MCF 10A (cell line): ENCODE measurements around the gene CTRL. TPM values are rescaled to one million over a fixed set of nuclear protein-coding genes. Genes with fewer than 3 reads are reported as not detected.
A peak's percentile ranks its signal among the peaks of the same experiment; 100 is the strongest.

Source experiments
- BruUV-seq: library from RNA; stranded (reverse); fragments of 400-500 nt; replicated peaks from 2 replicates; lab custom pipeline; 2021; lab: Mats Ljungman, UMichigan
- CTCF ChIA-PET: fragments of 300-600 bp; sonication (Branson Sonifier 250); formaldehyde crosslinking; extraction: SDS; loops from one replicate; lab custom pipeline; 2021; ENCODE audit warnings: antibody characterized with exemption, inconsistent platforms; lab: Yijun Ruan, JAX
- POLR2A ChIA-PET: fragments of 300-600, 350-650 bp; sonication (Branson Sonifier 250); formaldehyde crosslinking; extraction: SDS; loops from one replicate; lab custom pipeline; 2020; ENCODE audit warnings: antibody characterized with exemption, inconsistent platforms; lab: Yijun Ruan, JAX
- DNase-seq: peaks from one replicate; pipeline ENCODE4 v3.0.0-alpha.2; 2018; ENCODE audit not compliant: unreplicated experiment
- H3K27ac Mint-ChIP-seq: one replicate; pipeline ENCODE4 v1.8.0; 2022; ENCODE audit warnings: mild to moderate bottlenecking, low read depth, mixed read lengths; ENCODE audit not compliant: unreplicated experiment
- H3K27me3 Mint-ChIP-seq: one replicate; pipeline ENCODE4 v1.8.0; 2022; ENCODE audit warnings: mixed read lengths; ENCODE audit not compliant: insufficient read depth, unreplicated experiment
- H3K36me3 Mint-ChIP-seq: one replicate; pipeline ENCODE4 v1.8.0; 2022; ENCODE audit warnings: mild to moderate bottlenecking, moderate library complexity, mixed read lengths; ENCODE audit not compliant: insufficient read depth, unreplicated experiment
- H3K4me1 Mint-ChIP-seq: one replicate; pipeline ENCODE4 v1.8.0; 2022; ENCODE audit warnings: mixed read lengths; ENCODE audit not compliant: insufficient read depth, unreplicated experiment
- H3K4me3 Mint-ChIP-seq: one replicate; pipeline ENCODE4 v1.8.0; 2022; ENCODE audit warnings: mild to moderate bottlenecking, moderate library complexity, mixed read lengths; ENCODE audit not compliant: unreplicated experiment
- H3K9me3 Mint-ChIP-seq: one replicate; pipeline ENCODE4 v1.8.0; 2022; ENCODE audit warnings: mixed read lengths; ENCODE audit not compliant: unreplicated experiment
- CTCF ChIP-seq: fragments of 200-600 bp; IDR thresholded peaks from one replicate; pipeline ENCODE4 v1.8.0; 2022; ENCODE audit warnings: antibody characterized with exemption, mild to moderate bottlenecking; ENCODE audit not compliant: unreplicated experiment
- intact Hi-C: fragments of 100-400 bp; cut with micrococcal nuclease; formaldehyde crosslinking; loops from 2 replicates; pipeline ENCODE4 v1.14.1; 2022
- total RNA-seq: library from RNA; stranded (reverse); gene quantifications from 2 replicates; pipeline ENCODE4 v1.2.3, GENCODE V29; 2022

CTRL gene
- total RNA-seq, 1 experiment from 2014 or later, result 1.6 TPM

- CTCF ChIA-PET, result interaction anchor here (0.6 to 1.4 kb wide), 2 partner anchors 23 to 102 kb away, joined by 3 to 4 read pairs; no protein-coding TSS in a partner anchor
- POLR2A ChIA-PET, result interaction anchor here (0.7 to 1.6 kb wide), 3 partner anchors 10 to 172 kb away, joined by 3 to 5 read pairs (median 4); partner anchors contain the start of gene PSMB10
- Mint-ChIP-seq H3K36me3 (no peaks in the 10 kb centered on the region), H3K4me1 (peaks cover 10% of the 10 kb centered on the region), H3K27ac (no peak overlapping the region), H3K27me3 (no peaks in the 10 kb centered on the region), H3K9me3 (no peaks in the 10 kb centered on the region), H3K4me3 (no peak overlapping the region)
- TF ChIP-seq CTCF, result no peak
- DNase-seq, result no peak
- no TSS peak for BruUV-seq
- intact Hi-C loops, result no loop called here
These were observed 39.4 kb upstream of the CTRL start for GRCh38 chr16:67971111-67971510.

DNA sequence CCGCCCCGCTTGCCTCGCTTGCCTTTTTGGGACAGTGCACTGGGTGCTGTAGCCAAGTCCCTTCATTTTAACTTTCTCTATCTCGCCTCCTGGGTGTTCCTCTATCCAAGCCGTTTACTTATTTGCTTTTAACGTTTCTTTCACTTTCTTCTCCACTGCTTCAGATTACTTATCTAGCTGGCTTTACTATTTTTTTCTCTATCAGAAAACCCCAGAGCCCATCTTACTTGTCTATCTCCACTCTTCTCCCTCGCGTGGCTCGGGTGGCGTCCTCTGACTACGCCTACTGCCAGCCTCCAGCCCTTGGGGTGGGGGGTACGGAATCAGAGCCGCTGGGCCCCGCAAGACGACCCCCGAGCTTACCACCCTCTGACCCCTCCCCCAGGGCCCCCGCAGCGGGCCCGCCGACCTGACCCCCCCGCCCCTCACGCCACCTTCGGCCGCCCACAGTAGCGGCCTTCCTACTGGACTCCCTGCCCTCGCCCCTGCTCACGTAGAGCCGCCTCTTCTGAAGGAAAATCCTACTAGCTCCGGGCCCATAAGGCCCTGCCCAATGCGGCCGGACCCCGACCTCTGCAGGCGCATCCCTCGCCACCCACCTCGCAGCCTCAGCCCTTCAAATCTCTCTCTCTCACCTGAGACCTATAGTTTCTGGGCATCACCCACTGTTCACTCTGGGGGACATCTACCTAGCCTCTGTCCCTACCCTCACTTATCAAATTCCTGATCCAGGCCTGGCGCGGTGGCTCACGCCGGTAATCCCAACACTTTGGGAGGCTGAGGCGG, 37.8 kb upstream of the CTRL start:
- no peak for DNase-seq
- Mint-ChIP-seq H3K4me3 (peak overlapping the region; percentile 82), H3K36me3 (peaks cover 13% of the 10 kb centered on the region), H3K4me1 (peaks cover 26% of the 10 kb centered on the region), H3K27ac (no peak overlapping the region), H3K27me3 (no peaks in the 10 kb centered on the region), H3K9me3 (no peaks in the 10 kb centered on the region)
- intact Hi-C loops, result loop anchor here (5.0 kb wide), 1 partner anchor 268 kb away; the partner anchor contains the start of gene ESRP2
- CTCF ChIA-PET, result interaction anchor here (0.6 to 0.9 kb wide), 5 partner anchors 13 to 308 kb away, joined by 3 to 6 read pairs (median 4); no protein-coding TSS in a partner anchor
- POLR2A ChIA-PET, result interaction anchor here (0.6 to 5.0 kb wide), 6 partner anchors 8 to 803 kb away, joined by 3 to 40 read pairs (median 4); partner anchors contain the start of genes DDX28 and DUS2
- BruUV-seq, result no TSS peak
- no peak for TF ChIP-seq CTCF

DNA sequence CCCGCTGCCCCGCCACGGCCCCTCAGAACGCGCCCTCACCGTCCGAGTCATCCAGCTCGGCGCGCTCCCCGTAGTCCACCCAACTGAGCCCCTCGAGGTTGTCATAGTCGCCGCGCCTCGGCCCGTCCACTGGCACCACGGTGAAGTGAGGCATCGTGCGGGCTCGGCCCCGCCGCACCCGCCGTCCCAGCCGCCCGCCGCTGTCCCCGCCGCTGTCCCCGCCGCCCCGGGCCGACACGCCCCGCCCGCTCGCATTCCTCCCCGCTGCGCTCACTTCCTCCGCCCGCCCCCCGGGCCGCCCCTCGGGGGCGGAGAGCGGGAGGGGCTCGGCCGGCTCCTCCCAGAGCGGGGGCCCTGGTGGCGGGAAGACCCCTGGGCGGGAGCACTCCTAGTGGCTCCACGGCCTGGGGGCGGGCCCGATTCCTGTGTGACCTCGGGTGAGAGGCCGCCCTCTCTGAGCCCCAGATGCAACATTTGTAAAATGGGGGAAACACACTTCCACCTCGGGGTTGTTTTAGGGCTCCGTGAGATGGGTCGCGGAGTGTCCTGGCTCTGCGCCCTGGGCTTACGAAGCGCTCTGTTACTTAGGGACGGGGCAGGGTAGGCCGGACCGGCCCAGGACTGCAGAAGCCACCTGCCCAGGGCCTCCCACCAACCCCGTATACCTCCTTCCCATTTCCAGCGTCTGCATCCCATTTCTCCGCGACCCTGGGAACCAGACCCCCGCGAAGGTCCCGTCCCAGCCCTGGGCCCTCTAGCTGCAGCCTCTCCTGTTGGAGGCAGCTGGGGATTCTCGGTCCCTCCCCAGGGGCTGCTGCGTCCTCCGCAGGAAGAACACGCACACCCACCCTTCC, 37.0 kb upstream of the CTRL start, which contains the start of gene SLC12A4:
SLC12A4 (minus strand) TSS at position 238 of the 854 bp plus-strand sequence; CDS start at position 154, 84 bp downstream.
- intact Hi-C loops, result loop anchor here (5.0 kb wide), 1 partner anchor 269 kb away; the partner anchor contains the start of gene ESRP2
- POLR2A ChIA-PET, result interaction anchor here (0.6 to 5.0 kb wide), 7 partner anchors 33 to 1459 kb away, joined by 3 to 40 read pairs (median 4); partner anchors contain the start of genes DDX28, DUS2 and PSKH1

More for the DNA sequence above, 37.0 kb upstream of the CTRL start, which contains the start of gene SLC12A4:
- Mint-ChIP-seq H3K27me3 (no peaks in the 10 kb centered on the region), H3K36me3 (peaks cover 18% of the 10 kb centered on the region), H3K9me3 (no peaks in the 10 kb centered on the region), H3K4me1 (peaks cover 26% of the 10 kb centered on the region), H3K4me3 (peak within 1 kb of the TSS; percentile 82), H3K27ac (peak within 1 kb of the TSS; percentile 77)
- TF ChIP-seq CTCF, result no peak
- no TSS peak for BruUV-seq
- CTCF ChIA-PET, result interaction anchor here (0.5 to 0.6 kb wide), 5 partner anchors 18 to 309 kb away, joined by 3 to 4 read pairs (median 3); no protein-coding TSS in a partner anchor
- DNase-seq, result peak; percentile 72
